ENCODE results near the gene ESPL1. TPM values are rescaled to one million over a fixed set of nuclear protein-coding genes. Genes with fewer than 3 reads are reported as not detected.

The ESPL1 gene
- total RNA-seq, 2 experiments from 2014 or later: 88.4 to 90.2 TPM

GRCh38 chr12:53332744-53333143, 64.6 kb downstream of the ESPL1 start:
- ChIA-PET CTCF (interaction anchor here (0.9 to 2.0 kb wide), 4 partner anchors 11 to 119 kb away, joined by 3 to 7 read pairs (median 5); partner anchors contain the start of gene AAAS), POLR2A (interaction anchor here (1.2 to 1.6 kb wide), 3 partner anchors 8 to 12 kb away, joined by 4 to 9 read pairs (median 4); no protein-coding TSS in a partner anchor)
- Mint-ChIP-seq H3K4me1 (peaks cover 7% of the 10 kb centered on the region), H3K4me3 (no peak overlapping the region), H3K27me3 (peaks cover 58% of the 10 kb centered on the region), H3K36me3 (ENCODE audit: low read depth) (no peaks in the 10 kb centered on the region), H3K9me3 (no peaks in the 10 kb centered on the region), H3K27ac (no peak overlapping the region)
- no peak for DNase-seq

GRCh38 chr12:53333289-53333688, 65.2 kb downstream of the ESPL1 start:
- peaks cover 10% of the 10 kb centered on the region for H3K4me1 Mint-ChIP-seq
- H3K27ac Mint-ChIP-seq: no peak overlapping the region
- H3K36me3 Mint-ChIP-seq (ENCODE audit: low read depth): no peaks in the 10 kb centered on the region
- ChIA-PET CTCF (interaction anchor here (0.9 to 1.1 kb wide), 2 partner anchors 12 to 19 kb away, joined by 3 to 7 read pairs; partner anchors contain the start of gene AAAS), POLR2A (interaction anchor here (1.2 kb wide), 1 partner anchor 8 kb away, joined by 9 read pairs; no protein-coding TSS in a partner anchor)
- no peak for DNase-seq
- peaks cover 61% of the 10 kb centered on the region for H3K27me3 Mint-ChIP-seq
- no peak overlapping the region for H3K4me3 Mint-ChIP-seq
- no peaks in the 10 kb centered on the region for H3K9me3 Mint-ChIP-seq

GRCh38 chr12:53333845-53334244, 65.7 kb downstream of the ESPL1 start:
- H3K27me3 Mint-ChIP-seq: peaks cover 63% of the 10 kb centered on the region
- H3K4me1 Mint-ChIP-seq: peaks cover 12% of the 10 kb centered on the region
- no peak for DNase-seq
- no peak overlapping the region for H3K4me3 Mint-ChIP-seq
- H3K36me3 Mint-ChIP-seq (ENCODE audit: low read depth): no peaks in the 10 kb centered on the region
- H3K9me3 Mint-ChIP-seq: no peaks in the 10 kb centered on the region
- ChIA-PET POLR2A (interaction anchor here (1.2 kb wide), 1 partner anchor 9 kb away, joined by 9 read pairs; no protein-coding TSS in a partner anchor), CTCF (interaction anchor here (1.1 kb wide), 1 partner anchor 12 kb away, joined by 7 read pairs; the partner anchor contains the start of gene AAAS)
- no peak overlapping the region for H3K27ac Mint-ChIP-seq

- POLR2A ChIA-PET: interaction anchor here (0.7 to 2.2 kb wide), 3 partner anchors 10 to 166 kb away, joined by 3 to 13 read pairs (median 3); partner anchors contain the start of gene TARBP2
- H3K36me3 Mint-ChIP-seq (ENCODE audit: low read depth): no peaks in the 10 kb centered on the region
- no peak overlapping the region for H3K4me3 Mint-ChIP-seq
- no peak for DNase-seq
- H3K9me3 Mint-ChIP-seq: no peaks in the 10 kb centered on the region
- no peak overlapping the region for H3K27ac Mint-ChIP-seq
- H3K4me1 Mint-ChIP-seq: peaks cover 12% of the 10 kb centered on the region
- H3K27me3 Mint-ChIP-seq: peaks cover 59% of the 10 kb centered on the region
- CTCF ChIA-PET: interaction anchor here (0.6 to 1.2 kb wide), 4 partner anchors 10 to 332 kb away, joined by 3 to 4 read pairs (median 3); no protein-coding TSS in a partner anchor
Observed at GRCh38 chr12:53334822-53335221, 66.7 kb downstream of the ESPL1 start.

GRCh38 chr12:53336181-53336681, 68.1 kb downstream of the ESPL1 start, which contains the start of gene SP7:
SP7 (minus strand) TSS chr12:53336354; CDS start chr12:53335646, 708 bp downstream.
- peaks cover 65% of the 10 kb centered on the region for H3K27me3 Mint-ChIP-seq
- H3K9me3 Mint-ChIP-seq: no peaks in the 10 kb centered on the region
- ChIA-PET POLR2A (interaction anchor here (1.4 to 2.2 kb wide), 2 partner anchors 11 to 165 kb away, joined by 3 to 13 read pairs; partner anchors contain the start of gene TARBP2), CTCF (interaction anchor here (0.8 to 0.9 kb wide), 3 partner anchors 9 to 177 kb away, joined by 3 read pairs; no protein-coding TSS in a partner anchor)
- H3K4me1 Mint-ChIP-seq: peaks cover 13% of the 10 kb centered on the region
- H3K36me3 Mint-ChIP-seq (ENCODE audit: low read depth): no peaks in the 10 kb centered on the region
- no peak for DNase-seq
- no peak within 1 kb of the TSS for H3K4me3 Mint-ChIP-seq
- H3K27ac Mint-ChIP-seq: no peak within 1 kb of the TSS

GRCh38 chr12:53338017-53338416, 69.9 kb downstream of the ESPL1 start:
- no peaks in the 10 kb centered on the region for H3K9me3 Mint-ChIP-seq
- H3K4me1 Mint-ChIP-seq: peaks cover 11% of the 10 kb centered on the region
- peaks cover 63% of the 10 kb centered on the region for H3K27me3 Mint-ChIP-seq
- H3K4me3 Mint-ChIP-seq: no peak overlapping the region
- H3K27ac Mint-ChIP-seq: no peak overlapping the region
- POLR2A ChIA-PET: interaction anchor here (2.3 kb wide), 1 partner anchor 13 kb away, joined by 8 read pairs; no protein-coding TSS in a partner anchor
- CTCF ChIA-PET: no interaction called here
- no peaks in the 10 kb centered on the region for H3K36me3 Mint-ChIP-seq (ENCODE audit: low read depth)
- no peak for DNase-seq

GRCh38 chr12:53338916-53339315, 70.8 kb downstream of the ESPL1 start:
- Mint-ChIP-seq H3K4me3 (no peak overlapping the region), H3K36me3 (ENCODE audit: low read depth) (no peaks in the 10 kb centered on the region), H3K27ac (no peak overlapping the region), H3K9me3 (no peaks in the 10 kb centered on the region), H3K4me1 (peaks cover 14% of the 10 kb centered on the region), H3K27me3 (peaks cover 57% of the 10 kb centered on the region)
- POLR2A ChIA-PET: interaction anchor here (2.3 kb wide), 1 partner anchor 14 kb away, joined by 8 read pairs; no protein-coding TSS in a partner anchor
- DNase-seq: no peak
- CTCF ChIA-PET: no interaction called here

- no peak overlapping the region for H3K4me3 Mint-ChIP-seq
- CTCF ChIA-PET: interaction anchor here (0.9 kb wide), 1 partner anchor 12 kb away, joined by 4 read pairs; no protein-coding TSS in a partner anchor
- POLR2A ChIA-PET: interaction anchor here (0.8 to 1.1 kb wide), 3 partner anchors 16 to 261 kb away, joined by 3 to 5 read pairs (median 5); partner anchors contain the start of gene PFDN5
Observed at GRCh38 chr12:53340398-53340797, 72.3 kb downstream of the ESPL1 start.

More at GRCh38 chr12:53340398-53340797, 72.3 kb downstream of the ESPL1 start:
- peaks cover 45% of the 10 kb centered on the region for H3K27me3 Mint-ChIP-seq
- no peaks in the 10 kb centered on the region for H3K36me3 Mint-ChIP-seq (ENCODE audit: low read depth)
- H3K9me3 Mint-ChIP-seq: no peaks in the 10 kb centered on the region
- H3K27ac Mint-ChIP-seq: no peak overlapping the region
- H3K4me1 Mint-ChIP-seq: peaks cover 26% of the 10 kb centered on the region
- DNase-seq: no peak

Other genes starting within 250 kb of the ESPL1 start
- under 1 TPM; 0.78 to 0.83 TPM for gene TNS2, start 218.2 kb upstream of the ESPL1 start, total RNA-seq
- 10 to 100 TPM; 31.2 to 31.3 TPM for gene SPRYD3, start 188.9 kb upstream of the ESPL1 start, total RNA-seq
- gene IGFBP6, start 170.6 kb upstream of the ESPL1 start, total RNA-seq: 1 to 10 TPM in 1 of 2 experiments, under 1 TPM in 1; 0.38 to 1.2 TPM
- 1 to 10 TPM; 1.4 to 1.5 TPM for gene SOAT2, start 164.8 kb upstream of the ESPL1 start, total RNA-seq
- gene ZNF740, start 87.6 kb upstream of the ESPL1 start, total RNA-seq: 10 to 100 TPM; 33.7 to 45.5 TPM
- 10 to 100 TPM; 28.6 to 31.0 TPM for gene CSAD, start 87.4 kb upstream of the ESPL1 start, total RNA-seq
- 100 to 1,000 TPM; 780 to 786 TPM for gene ITGB7, start 61.0 kb upstream of the ESPL1 start, total RNA-seq
- gene RARG, start 36.1 kb upstream of the ESPL1 start, total RNA-seq: 10 to 100 TPM; 46.1 to 47.4 TPM
- gene PFDN5, start 27.2 kb downstream of the ESPL1 start, total RNA-seq: 100 to 1,000 TPM; 300 to 301 TPM
- 10 to 100 TPM; 49.0 to 53.7 TPM for gene MYG1, start 31.4 kb downstream of the ESPL1 start, total RNA-seq
- gene AAAS, start 53.3 kb downstream of the ESPL1 start, total RNA-seq: 10 to 100 TPM; 63.2 to 63.8 TPM
- gene SP7, start 68.1 kb downstream of the ESPL1 start, total RNA-seq: not detected
- 10 to 100 TPM; 77.1 to 85.6 TPM for gene SP1, start 111.9 kb downstream of the ESPL1 start, total RNA-seq
- gene AMHR2, start 155.6 kb downstream of the ESPL1 start, total RNA-seq: not detected
- gene PRR13, start 173.4 kb downstream of the ESPL1 start, total RNA-seq: 100 to 1,000 TPM; 242 to 246 TPM
- gene PCBP2, start 183.8 kb downstream of the ESPL1 start, total RNA-seq: 100 to 1,000 TPM; 738 to 756 TPM
- gene MAP3K12, start 231.2 kb downstream of the ESPL1 start, total RNA-seq: 10 to 100 TPM; 24.8 to 25.7 TPM
- gene TARBP2, start 233.0 kb downstream of the ESPL1 start, total RNA-seq: 10 to 100 TPM; 24.5 to 28.0 TPM
- gene NPFF, start 239.2 kb downstream of the ESPL1 start, total RNA-seq: not detected